ENCODE measurements around the gene PCDH15.

The PCDH15 gene

GRCh38 chr10:54372179-54372578 lies 428.9 kb downstream of the PCDH15 start:
- DNase-seq (ENCODE audit: low read depth), result no peak

GRCh38 chr10:54368984-54369383 lies 432.0 kb downstream of the PCDH15 start:
- DNase-seq (ENCODE audit: low read depth), result no peak

- DNase-seq (ENCODE audit: low read depth), result no peak
These were observed 437.6 kb downstream of the PCDH15 start for GRCh38 chr10:54363390-54363789.

- no peak for DNase-seq (ENCODE audit: low read depth)
These were observed 459.0 kb downstream of the PCDH15 start for GRCh38 chr10:54342058-54342457.

DNA sequence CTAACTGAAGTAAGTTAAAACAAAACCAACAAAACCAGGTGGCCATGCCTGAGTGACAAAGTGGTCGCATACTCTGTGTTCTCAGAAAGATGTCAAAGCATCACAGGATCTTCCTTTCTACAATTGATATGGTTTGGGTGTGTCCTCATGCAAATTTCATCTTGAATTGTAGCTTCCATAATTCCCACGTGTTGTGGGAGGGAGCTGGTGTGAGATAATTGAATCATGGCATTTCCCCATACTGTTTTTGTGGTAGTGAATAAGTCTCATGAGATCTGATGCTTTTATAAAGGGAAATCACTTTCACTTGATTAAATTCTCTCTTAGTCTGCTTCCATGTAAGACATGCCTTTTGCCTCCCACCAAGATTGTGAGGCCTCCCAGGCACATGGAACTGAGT lies 465.7 kb downstream of the PCDH15 start:
- no peak for DNase-seq (ENCODE audit: low read depth)

DNA sequence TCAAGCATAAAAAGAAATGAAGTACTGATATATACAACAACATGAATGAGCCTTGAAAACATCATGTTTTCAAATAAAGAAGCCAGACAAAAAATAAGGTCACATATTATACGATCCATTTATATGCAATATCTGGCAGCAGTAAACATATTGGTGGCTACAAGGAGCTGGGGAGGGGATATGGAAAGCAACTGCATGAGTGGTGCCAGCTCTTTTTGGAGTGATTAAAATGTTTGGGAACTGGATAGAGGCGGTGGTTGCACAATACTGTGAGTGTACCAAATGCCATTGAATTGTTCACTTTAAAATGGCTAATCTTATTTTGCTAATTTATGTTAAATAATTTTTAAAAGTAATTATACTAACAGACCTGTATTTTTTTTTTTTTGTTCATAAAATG lies 481.7 kb downstream of the PCDH15 start:
- no peak for DNase-seq (ENCODE audit: low read depth)

DNA sequence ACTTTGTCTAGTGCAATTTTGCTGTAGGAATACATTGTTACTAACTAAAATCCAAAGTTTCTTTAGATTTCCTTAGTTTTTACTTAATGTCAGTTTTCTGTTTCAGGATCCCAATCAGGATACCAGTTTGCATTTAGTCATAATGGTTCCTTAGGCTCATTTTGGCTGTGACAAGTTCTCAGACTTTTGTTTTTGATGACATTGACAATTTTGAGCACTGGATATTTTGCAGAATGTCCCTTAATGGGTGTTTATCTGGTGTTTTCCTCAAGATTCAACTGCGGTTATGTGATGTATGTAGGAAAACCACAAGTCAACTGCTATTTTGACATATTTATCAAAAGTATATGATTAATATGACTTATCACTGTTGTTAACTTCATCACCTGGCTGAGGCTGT lies 482.6 kb downstream of the PCDH15 start:
- no peak for DNase-seq (ENCODE audit: low read depth)

GRCh38 chr10:54314430-54314829 lies 486.6 kb downstream of the PCDH15 start:
- no peak for DNase-seq (ENCODE audit: low read depth)

DNA sequence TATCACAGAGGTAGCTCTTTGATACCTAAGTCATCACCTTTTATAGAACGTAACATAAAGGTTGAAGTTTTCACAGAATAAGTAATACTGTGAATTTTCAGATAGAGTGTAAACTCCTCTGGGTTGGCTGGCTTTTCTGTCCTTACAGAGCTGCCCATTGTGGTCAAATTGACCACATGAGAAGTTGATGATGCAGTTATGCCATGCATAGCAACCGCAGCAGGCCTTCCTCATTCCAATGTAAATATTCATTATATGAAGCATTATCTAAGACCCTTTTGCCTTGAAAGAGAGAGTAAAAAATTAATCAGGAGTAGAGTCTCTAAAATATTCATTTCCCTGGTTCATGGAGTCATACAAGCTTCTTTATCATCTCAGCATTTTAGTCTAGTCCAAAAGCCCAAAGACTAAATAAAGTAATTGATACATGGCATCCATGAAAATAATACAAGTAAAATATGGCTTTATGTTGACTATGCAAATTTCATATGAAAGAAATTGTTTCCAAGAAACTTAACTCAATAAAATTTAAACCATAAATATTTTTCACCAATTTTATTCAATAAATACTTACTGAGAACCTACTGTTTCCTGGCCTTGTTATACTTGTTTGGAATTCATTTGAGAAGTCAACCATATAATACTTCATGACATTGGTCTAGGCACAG lies 516.4 kb downstream of the PCDH15 start:
- DNase-seq (ENCODE audit: low read depth), result no peak

- no peak for DNase-seq (ENCODE audit: low read depth)
These were observed 519.0 kb downstream of the PCDH15 start for GRCh38 chr10:54282012-54282411.

- DNase-seq (ENCODE audit: low read depth), result no peak
These were observed 534.6 kb downstream of the PCDH15 start for GRCh38 chr10:54266395-54266794.

DNA sequence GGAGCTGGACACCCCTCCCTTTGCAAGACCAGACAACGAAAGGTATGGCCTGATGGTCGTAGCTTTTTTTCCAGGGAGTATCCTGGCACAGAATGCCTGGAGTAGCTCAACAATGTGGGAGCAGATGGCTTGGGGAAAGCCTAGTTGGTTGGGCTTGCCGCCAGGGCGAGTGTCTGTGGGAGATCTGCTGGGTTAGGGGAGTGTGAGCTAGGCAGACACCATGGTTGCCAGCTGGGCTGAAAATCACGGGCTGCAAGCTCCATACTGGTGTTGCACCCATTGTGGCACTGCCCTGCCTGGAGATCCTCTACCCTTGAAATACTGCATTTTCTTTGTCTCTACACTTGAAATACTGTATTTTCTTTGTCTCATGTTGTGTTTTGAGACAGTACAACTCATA lies 538.3 kb downstream of the PCDH15 start:
- DNase-seq (ENCODE audit: low read depth), result no peak

GRCh38 chr10:54259104-54259503 lies 541.9 kb downstream of the PCDH15 start:
- no peak for DNase-seq (ENCODE audit: low read depth)

- no peak for DNase-seq (ENCODE audit: low read depth)
These were observed 566.2 kb downstream of the PCDH15 start for GRCh38 chr10:54234832-54235231.

- no peak for DNase-seq (ENCODE audit: low read depth)
These were observed 597.6 kb downstream of the PCDH15 start for GRCh38 chr10:54203401-54203800.

DNA sequence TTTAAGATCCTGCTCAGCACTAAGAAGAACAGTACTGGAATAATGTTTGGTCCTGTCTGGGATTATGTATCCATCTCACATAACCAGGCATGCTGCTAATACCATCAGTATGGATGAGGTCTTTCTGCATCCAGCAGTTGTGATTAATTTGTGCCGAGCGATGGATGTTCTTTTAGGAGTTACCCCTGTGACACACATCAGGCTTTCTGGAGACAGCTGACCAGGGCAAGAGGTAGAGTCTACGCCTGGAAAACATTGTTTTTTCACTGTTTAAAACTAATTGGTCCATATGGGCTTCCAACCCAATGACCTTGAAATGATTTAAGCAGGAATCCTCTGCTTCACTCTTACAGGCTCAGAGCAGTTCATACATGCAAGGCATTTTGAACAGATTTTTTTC lies 603.0 kb downstream of the PCDH15 start:
- no peak for DNase-seq (ENCODE audit: low read depth)

GRCh38 chr10:54194806-54195205 lies 606.2 kb downstream of the PCDH15 start:
- DNase-seq (ENCODE audit: low read depth), result no peak

- no peak for DNase-seq (ENCODE audit: low read depth)
These were observed 641.1 kb downstream of the PCDH15 start for GRCh38 chr10:54159924-54160323.

DNA sequence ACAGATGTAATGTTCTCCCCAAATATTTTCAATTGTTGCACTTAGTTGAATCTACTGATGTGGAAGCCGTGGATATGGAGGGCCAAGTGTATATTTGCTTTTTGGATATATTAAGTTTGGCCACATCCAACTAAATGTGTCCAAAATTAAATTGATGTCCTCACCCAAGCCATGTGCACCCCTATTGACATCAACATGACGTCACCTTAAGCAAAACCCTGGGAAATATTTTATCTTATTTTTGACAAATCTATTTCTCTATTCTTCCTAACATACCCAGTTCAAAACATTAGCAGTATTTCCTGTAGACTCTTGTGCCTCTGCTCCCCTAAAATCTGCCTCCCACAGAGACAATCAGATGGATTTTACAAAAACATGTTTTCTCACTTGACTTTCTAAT lies 652.5 kb downstream of the PCDH15 start:
- DNase-seq (ENCODE audit: low read depth), result no peak

- no peak for DNase-seq (ENCODE audit: low read depth)
These were observed 661.1 kb downstream of the PCDH15 start for GRCh38 chr10:54139819-54140428.

DNA sequence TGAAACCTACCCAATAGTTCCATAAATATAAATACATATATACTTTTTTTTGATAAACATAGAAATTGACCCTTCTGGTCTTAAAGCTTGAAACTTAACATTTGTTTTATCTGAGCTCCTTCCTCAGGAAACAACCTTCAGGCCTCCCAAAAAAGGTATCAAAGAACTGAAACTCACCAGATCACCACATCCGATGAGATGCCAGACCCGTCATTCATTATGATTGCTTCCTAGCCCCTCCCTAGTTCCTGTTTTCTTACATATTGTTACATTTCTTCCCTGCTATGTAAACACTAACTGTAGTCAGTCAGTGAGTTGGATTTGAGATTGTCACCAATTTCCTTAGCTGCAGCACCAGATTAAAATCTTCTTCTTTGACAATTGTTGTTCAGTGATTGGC lies 663.6 kb downstream of the PCDH15 start:
- DNase-seq (ENCODE audit: low read depth), result no peak

GRCh38 chr10:54133203-54133602 lies 667.8 kb downstream of the PCDH15 start:
- DNase-seq (ENCODE audit: low read depth), result no peak

DNA sequence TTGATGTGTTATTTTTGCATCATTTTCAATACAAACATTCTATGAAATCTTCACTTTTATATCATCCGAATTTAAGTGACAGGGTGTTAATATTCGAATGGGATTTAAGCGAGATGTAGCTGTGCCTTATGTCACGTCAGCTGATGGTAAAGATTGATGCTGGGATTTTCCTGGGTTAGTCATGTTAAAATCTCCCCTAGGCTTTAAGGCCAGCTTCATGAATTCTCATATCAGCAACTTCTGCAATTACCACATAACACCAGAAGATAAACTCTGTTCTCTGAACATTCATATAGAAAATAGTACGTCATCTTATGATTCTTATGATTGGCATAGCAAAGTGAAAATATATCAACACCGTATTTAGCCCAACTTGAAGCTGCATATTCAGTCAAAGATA lies 669.2 kb downstream of the PCDH15 start:
- no peak for DNase-seq (ENCODE audit: low read depth)

DNA sequence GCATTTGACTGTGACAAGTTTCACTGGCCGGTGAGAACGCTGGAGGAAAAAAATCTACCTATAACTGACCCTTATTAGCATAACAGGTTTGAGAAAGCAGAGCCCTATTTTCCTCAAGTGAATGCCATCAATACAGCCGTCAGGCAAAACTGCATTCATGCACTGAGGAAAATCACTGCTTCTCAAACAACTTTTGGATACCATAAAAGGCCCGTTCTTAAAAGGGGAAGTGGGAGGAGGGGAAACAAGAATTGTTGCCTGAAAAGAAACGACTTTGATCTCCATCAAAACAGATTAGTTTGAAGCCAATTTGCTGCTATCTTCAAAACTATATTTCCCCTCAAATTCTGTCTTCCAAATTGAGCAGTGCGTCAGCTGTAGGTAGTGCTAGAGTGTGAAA lies 670.6 kb downstream of the PCDH15 start:
- DNase-seq (ENCODE audit: low read depth), result no peak
